Measurements from ENCODE around the gene ANO8. TPM values are rescaled to one million over a fixed set of nuclear protein-coding genes. Genes with fewer than 3 reads are reported as not detected.

ANO8 gene
- total and polyA plus RNA-seq, 2 donors (not counting 1 experiment from before 2014, with no cell fraction given): 3.0 to 5.2 TPM

- Mint-ChIP-seq H3K27me3 (no peaks in the 10 kb centered on the region), H3K4me3 (peak within 1 kb of the TSS; percentile 92), H3K4me1 (peaks cover 40% of the 10 kb centered on the region), H3K27ac (peak within 1 kb of the TSS; percentile 92), H3K9me3 (ENCODE audit: insufficient read depth) (no peaks in the 10 kb centered on the region)
- DNase-seq: peak; percentile 97
- peaks cover 9% of the 10 kb centered on the region for H3K79me2 ChIP-seq (ENCODE audit: control insufficient read depth, insufficient read depth, low read length)
- H3K9me3 ChIP-seq (ENCODE audit: control extremely low read depth in 1 of 3, control insufficient read depth in 2 of 3, insufficient read depth in 1 of 3, low read length in 2 of 3): peaks cover 0 to 10% (median 0%) of the 10 kb centered on the region in 3 donors
- peak within 1 kb of the TSS; percentile 100 for H2AFZ ChIP-seq (ENCODE audit: insufficient read depth, low read depth, low read length, poor library complexity, severe bottlenecking)
- H3K4me1 ChIP-seq (ENCODE audit: control insufficient read depth in 2 of 2, insufficient read depth in 2 of 2, low read length in 2 of 2): peaks cover 19 to 33% of the 10 kb centered on the region in 2 donors
- under 1% methylated on average over 41 of the region's 41 CpGs for WGBS (ENCODE audit: insufficient coverage)
- peak within 1 kb of the TSS; percentile 90 for H3K9ac ChIP-seq (ENCODE audit: low read length)
- peaks cover 0 to 6% (median 0%) of the 10 kb centered on the region in 4 experiments for H3K27me3 ChIP-seq (replicated peaks in 1 of 4; ENCODE audit: control extremely low read depth in 1 of 4, control insufficient read depth in 3 of 4, insufficient read depth in 4 of 4, low read length in 3 of 4)
- peak; percentile 88 for ATAC-seq (ENCODE audit: low read depth)
- ChIA-PET CTCF (interaction anchor here (1.0 kb wide), 1 partner anchor 32 kb away, joined by 4 read pairs; no protein-coding TSS in a partner anchor), POLR2A (no interaction called here)
- H3K36me3 ChIP-seq (replicated peaks in 1 of 2; ENCODE audit: control extremely low read depth in 1 of 2, control insufficient read depth in 1 of 2, extremely low read depth in 1 of 2, insufficient read depth in 2 of 2, low read length in 1 of 2): no peaks in the 10 kb centered on the region
- intact Hi-C loops (cut with micrococcal nuclease): loop anchor here (1.0 kb wide), 7 partner anchors 28 to 132 kb away; partner anchors contain the start of genes BABAM1, BST2, DDA1 and USE1
- TF ChIP-seq EZH2 (IDR thresholded peaks at IDR 0.05; ENCODE audit: borderline replicate concordance, insufficient read depth, low read depth, low read length, poor library complexity, severe bottlenecking): no peak
- TF ChIP-seq, protein P1, sequence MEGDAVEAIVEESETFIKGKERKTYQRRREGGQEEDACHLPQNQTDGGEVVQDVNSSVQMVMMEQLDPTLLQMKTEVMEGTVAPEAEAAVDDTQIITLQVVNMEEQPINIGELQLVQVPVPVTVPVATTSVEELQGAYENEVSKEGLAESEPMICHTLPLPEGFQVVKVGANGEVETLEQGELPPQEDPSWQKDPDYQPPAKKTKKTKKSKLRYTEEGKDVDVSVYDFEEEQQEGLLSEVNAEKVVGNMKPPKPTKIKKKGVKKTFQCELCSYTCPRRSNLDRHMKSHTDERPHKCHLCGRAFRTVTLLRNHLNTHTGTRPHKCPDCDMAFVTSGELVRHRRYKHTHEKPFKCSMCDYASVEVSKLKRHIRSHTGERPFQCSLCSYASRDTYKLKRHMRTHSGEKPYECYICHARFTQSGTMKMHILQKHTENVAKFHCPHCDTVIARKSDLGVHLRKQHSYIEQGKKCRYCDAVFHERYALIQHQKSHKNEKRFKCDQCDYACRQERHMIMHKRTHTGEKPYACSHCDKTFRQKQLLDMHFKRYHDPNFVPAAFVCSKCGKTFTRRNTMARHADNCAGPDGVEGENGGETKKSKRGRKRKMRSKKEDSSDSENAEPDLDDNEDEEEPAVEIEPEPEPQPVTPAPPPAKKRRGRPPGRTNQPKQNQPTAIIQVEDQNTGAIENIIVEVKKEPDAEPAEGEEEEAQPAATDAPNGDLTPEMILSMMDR (IDR thresholded peaks at IDR 0.05): no peak
- peak within 1 kb of the TSS; percentile 99 for H3K4me2 ChIP-seq (replicated peaks; ENCODE audit: low read depth, low read length, poor library complexity, severe bottlenecking)
- H3K4me3 ChIP-seq (ENCODE audit: control extremely low read depth in 1 of 5, extremely low read depth in 1 of 5, insufficient read depth in 1 of 5, low read depth in 2 of 5, low read length in 4 of 5): peak within 1 kb of the TSS; percentile 55 to 97 (median 85)
- H3K27ac ChIP-seq (ENCODE audit: low read length in 2 of 2): peak within 1 kb of the TSS; percentile 39 to 85
- no peaks in the 10 kb centered on the region for H4K20me1 ChIP-seq (ENCODE audit: control insufficient read depth, insufficient read depth, low read length, poor library complexity, severe bottlenecking)
Observed at GRCh38 chr19:17336872-17337674, 2.4 kb upstream of the ANO8 start, which contains the start of gene GTPBP3. GTPBP3 (plus strand) TSS chr19:17337553; CDS start chr19:17337612, 59 bp downstream.

All from B cell (primary cell).